ENCODE measurements around the gene STYXL1.

Gene STYXL1

GRCh38 chr7:76072243-76073148, 24.7 kb upstream of the STYXL1 start:
- H3K4me3 ChIP-seq (ENCODE audit: control insufficient read depth, low read depth, low read length), result no peak overlapping the region
- TF ChIP-seq, protein P1, sequence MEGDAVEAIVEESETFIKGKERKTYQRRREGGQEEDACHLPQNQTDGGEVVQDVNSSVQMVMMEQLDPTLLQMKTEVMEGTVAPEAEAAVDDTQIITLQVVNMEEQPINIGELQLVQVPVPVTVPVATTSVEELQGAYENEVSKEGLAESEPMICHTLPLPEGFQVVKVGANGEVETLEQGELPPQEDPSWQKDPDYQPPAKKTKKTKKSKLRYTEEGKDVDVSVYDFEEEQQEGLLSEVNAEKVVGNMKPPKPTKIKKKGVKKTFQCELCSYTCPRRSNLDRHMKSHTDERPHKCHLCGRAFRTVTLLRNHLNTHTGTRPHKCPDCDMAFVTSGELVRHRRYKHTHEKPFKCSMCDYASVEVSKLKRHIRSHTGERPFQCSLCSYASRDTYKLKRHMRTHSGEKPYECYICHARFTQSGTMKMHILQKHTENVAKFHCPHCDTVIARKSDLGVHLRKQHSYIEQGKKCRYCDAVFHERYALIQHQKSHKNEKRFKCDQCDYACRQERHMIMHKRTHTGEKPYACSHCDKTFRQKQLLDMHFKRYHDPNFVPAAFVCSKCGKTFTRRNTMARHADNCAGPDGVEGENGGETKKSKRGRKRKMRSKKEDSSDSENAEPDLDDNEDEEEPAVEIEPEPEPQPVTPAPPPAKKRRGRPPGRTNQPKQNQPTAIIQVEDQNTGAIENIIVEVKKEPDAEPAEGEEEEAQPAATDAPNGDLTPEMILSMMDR (conservative IDR thresholded peaks at IDR 0.05; ENCODE audit: control insufficient read depth, insufficient read depth, low read depth, low read length), result no peak
- DNase-seq (ENCODE audit: low read depth), result no peak

GRCh38 chr7:76071316-76072242, 23.8 kb upstream of the STYXL1 start:
- TF ChIP-seq, protein P1 (conservative IDR thresholded peaks at IDR 0.05; ENCODE audit: control insufficient read depth, insufficient read depth, low read depth, low read length), result no peak

GRCh38 chr7:76069238-76069638, 21.4 kb upstream of the STYXL1 start:
- TF ChIP-seq, protein P1 (conservative IDR thresholded peaks at IDR 0.05; ENCODE audit: control insufficient read depth, insufficient read depth, low read depth, low read length), result peak; percentile 56
- peak; percentile 95 for DNase-seq (ENCODE audit: low read depth)
- H3K4me3 ChIP-seq (ENCODE audit: control insufficient read depth, low read depth, low read length), result no peak overlapping the region

More at GRCh38 chr7:76071316-76072242, 23.8 kb upstream of the STYXL1 start:
- no peak overlapping the region for H3K4me3 ChIP-seq (ENCODE audit: control insufficient read depth, low read depth, low read length)
- peak; percentile 27 for DNase-seq (ENCODE audit: low read depth)

GRCh38 chr7:76066716-76067503, 19.1 kb upstream of the STYXL1 start:
- H3K4me3 ChIP-seq (ENCODE audit: control insufficient read depth, low read depth, low read length), result no peak overlapping the region
- TF ChIP-seq, protein P1 (conservative IDR thresholded peaks at IDR 0.05; ENCODE audit: control insufficient read depth, insufficient read depth, low read depth, low read length), result no peak
- no peak for DNase-seq (ENCODE audit: low read depth)

GRCh38 chr7:76065016-76065612, 17.3 kb upstream of the STYXL1 start:
- no peak for DNase-seq (ENCODE audit: low read depth)
- TF ChIP-seq, protein P1 (conservative IDR thresholded peaks at IDR 0.05; ENCODE audit: control insufficient read depth, insufficient read depth, low read depth, low read length), result no peak
- no peak overlapping the region for H3K4me3 ChIP-seq (ENCODE audit: control insufficient read depth, low read depth, low read length)

Data from fibroblast of mammary gland (primary cell).